ENCODE data around the gene NOSTRIN. TPM values are rescaled to one million over a fixed set of nuclear protein-coding genes. Genes with fewer than 3 reads are reported as not detected.
A peak's percentile ranks its signal among the peaks of the same experiment; 100 is the strongest.

Gene NOSTRIN
- polyA plus RNA-seq, 1 experiment: not detected

DNA sequence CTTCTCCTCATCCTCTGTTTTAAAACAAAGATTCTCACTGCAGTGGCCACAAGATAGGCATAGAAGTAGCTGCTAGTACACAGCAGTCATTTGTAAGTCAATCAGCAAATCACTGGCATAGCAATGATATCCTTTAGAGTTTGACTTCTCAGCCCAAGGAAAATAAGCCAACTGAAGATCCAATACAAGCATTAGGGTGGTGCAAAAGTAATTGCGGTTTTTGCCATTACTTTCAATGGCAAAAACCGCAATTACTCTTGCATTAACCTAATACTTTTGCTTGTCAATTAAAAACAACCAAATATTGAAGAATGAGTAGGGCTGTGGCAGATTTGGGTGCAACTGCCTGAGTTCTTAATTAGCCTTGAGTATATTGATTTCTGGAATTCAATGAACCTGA is 101.5 kb downstream of the NOSTRIN start:
- Histone ChIP-seq H3K4me3 (ENCODE audit: low read depth, low read length) (no peak overlapping the region), H3K27me3 (ENCODE audit: control insufficient read depth, insufficient read depth, low read length) (peaks cover 4% of the 10 kb centered on the region; the same call in 1 of the 2 replicates), H3K36me3 (ENCODE audit: control insufficient read depth, insufficient read depth, low read length) (no peaks in the 10 kb centered on the region)
- POLR2A ChIA-PET: no interaction called here
- CTCF ChIA-PET: no interaction called here
- DNase-seq (ENCODE audit: low read depth): no peak
- no peak for TF ChIP-seq CTCF (IDR thresholded peaks at IDR 0.05; ENCODE audit: insufficient read depth, low read depth, low read length)

GRCh38 chr2:168904358-168904757 is 101.9 kb downstream of the NOSTRIN start:
- H3K36me3 ChIP-seq (ENCODE audit: control insufficient read depth, insufficient read depth, low read length): no peaks in the 10 kb centered on the region
- CTCF ChIA-PET: no interaction called here
- POLR2A ChIA-PET: no interaction called here
- no peak for TF ChIP-seq CTCF (IDR thresholded peaks at IDR 0.05; ENCODE audit: insufficient read depth, low read depth, low read length)
- DNase-seq (ENCODE audit: low read depth): no peak
- no peak overlapping the region for H3K4me3 ChIP-seq (ENCODE audit: low read depth, low read length)
- peaks cover 4% of the 10 kb centered on the region; the same call in 1 of the 2 replicates for H3K27me3 ChIP-seq (ENCODE audit: control insufficient read depth, insufficient read depth, low read length)

DNA sequence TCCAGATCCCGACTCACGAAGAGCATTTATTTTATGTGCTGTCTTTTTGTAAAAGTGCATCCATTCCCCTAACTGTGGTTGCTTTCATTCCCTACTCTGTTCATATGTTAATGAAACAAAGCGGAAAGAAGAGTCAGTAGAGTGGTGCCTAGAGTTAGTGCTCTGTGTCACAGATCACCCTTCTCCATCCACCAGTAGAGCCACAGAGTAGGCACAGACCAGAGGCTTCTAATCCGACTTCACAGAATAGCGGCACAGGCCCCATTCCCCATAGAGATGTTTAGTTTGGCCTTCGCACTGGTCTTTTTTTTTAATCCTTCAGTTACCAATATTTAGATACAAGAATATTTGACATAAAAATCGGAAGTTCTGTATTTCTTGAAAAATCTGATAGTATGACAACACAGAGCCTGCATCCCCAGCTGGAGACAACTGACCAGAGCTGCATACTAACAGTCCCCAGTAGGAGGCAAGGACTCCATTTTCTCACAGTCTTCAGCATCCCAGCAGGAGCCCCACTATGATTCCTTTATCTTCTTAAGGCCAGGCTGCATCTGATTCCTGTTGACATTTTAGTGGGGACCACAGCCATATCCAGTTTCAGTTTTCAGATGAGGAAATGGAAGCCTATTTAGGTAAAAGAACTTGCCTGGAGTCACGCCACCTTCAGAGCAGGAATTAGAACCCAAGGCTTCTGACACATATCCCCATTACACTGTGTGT is 105.7 kb downstream of the NOSTRIN start:
- Histone ChIP-seq H3K4me3 (ENCODE audit: low read depth, low read length) (no peak overlapping the region), H3K36me3 (ENCODE audit: control insufficient read depth, insufficient read depth, low read length) (no peaks in the 10 kb centered on the region), H3K27me3 (ENCODE audit: control insufficient read depth, insufficient read depth, low read length) (peaks cover 12% of the 10 kb centered on the region; the same call in 1 of the 2 replicates)
- TF ChIP-seq CTCF (IDR thresholded peaks at IDR 0.05; ENCODE audit: insufficient read depth, low read depth, low read length): no peak
- ChIA-PET CTCF (interaction anchor here (1.0 to 1.4 kb wide), 2 partner anchors 13 to 565 kb away, joined by 3 read pairs; no protein-coding TSS in a partner anchor), POLR2A (no interaction called here)
- DNase-seq (ENCODE audit: low read depth): no peak

DNA sequence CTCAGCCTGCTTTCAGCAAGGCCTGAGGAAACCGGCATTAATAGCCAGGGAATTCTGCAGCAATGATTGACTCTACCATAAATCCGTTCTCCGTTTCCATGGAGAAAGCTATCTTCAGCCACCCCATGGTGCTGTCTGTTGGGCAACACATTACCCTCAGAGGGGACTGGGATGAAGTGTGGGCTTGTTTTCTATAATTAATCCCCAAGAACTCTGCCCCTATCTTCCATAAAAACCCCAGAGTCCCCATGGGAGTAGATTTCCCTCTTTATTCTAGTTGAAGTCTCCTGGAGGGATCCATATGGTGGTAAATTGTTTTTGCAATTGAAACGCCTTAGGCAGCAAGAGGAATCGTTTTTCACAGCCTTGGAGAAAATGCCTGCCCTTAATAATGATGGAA is 107.9 kb downstream of the NOSTRIN start:
- H3K36me3 ChIP-seq (ENCODE audit: control insufficient read depth, insufficient read depth, low read length): no peaks in the 10 kb centered on the region
- POLR2A ChIA-PET: interaction anchor here (0.8 kb wide), 1 partner anchor 187 kb away, joined by 3 read pairs; no protein-coding TSS in a partner anchor
- no peak for DNase-seq (ENCODE audit: low read depth)
- CTCF ChIA-PET: interaction anchor here (0.7 to 2.5 kb wide), 2 partner anchors 9 to 17 kb away, joined by 3 to 11 read pairs; no protein-coding TSS in a partner anchor
- no peak overlapping the region for H3K4me3 ChIP-seq (ENCODE audit: low read depth, low read length)
- H3K27me3 ChIP-seq (ENCODE audit: control insufficient read depth, insufficient read depth, low read length): peaks cover 14% of the 10 kb centered on the region
- no peak for TF ChIP-seq CTCF (IDR thresholded peaks at IDR 0.05; ENCODE audit: insufficient read depth, low read depth, low read length)

- CTCF ChIA-PET: interaction anchor here (1.3 kb wide), 1 partner anchor 139 kb away, joined by 6 read pairs; no protein-coding TSS in a partner anchor
- POLR2A ChIA-PET: no interaction called here
- no peak for TF ChIP-seq CTCF (IDR thresholded peaks at IDR 0.05; ENCODE audit: insufficient read depth, low read depth, low read length)
- H3K4me3 ChIP-seq (ENCODE audit: low read depth, low read length): peak overlapping the region; percentile 27; the same call in 1 of the 2 replicates
- peaks cover 16% of the 10 kb centered on the region for H3K27me3 ChIP-seq (ENCODE audit: control insufficient read depth, insufficient read depth, low read length)
- DNase-seq (ENCODE audit: low read depth): no peak
- H3K36me3 ChIP-seq (ENCODE audit: control insufficient read depth, insufficient read depth, low read length): no peaks in the 10 kb centered on the region
Observed at GRCh38 chr2:168912466-168912865, 110.0 kb downstream of the NOSTRIN start.
